ENCODE results near the gene HORMAD2. TPM values are rescaled to one million over a fixed set of nuclear protein-coding genes. Genes with fewer than 3 reads are reported as not detected.

Gene HORMAD2
- total and polyA plus RNA-seq, 3 experiments from 2014 or later = not detected

DNA sequence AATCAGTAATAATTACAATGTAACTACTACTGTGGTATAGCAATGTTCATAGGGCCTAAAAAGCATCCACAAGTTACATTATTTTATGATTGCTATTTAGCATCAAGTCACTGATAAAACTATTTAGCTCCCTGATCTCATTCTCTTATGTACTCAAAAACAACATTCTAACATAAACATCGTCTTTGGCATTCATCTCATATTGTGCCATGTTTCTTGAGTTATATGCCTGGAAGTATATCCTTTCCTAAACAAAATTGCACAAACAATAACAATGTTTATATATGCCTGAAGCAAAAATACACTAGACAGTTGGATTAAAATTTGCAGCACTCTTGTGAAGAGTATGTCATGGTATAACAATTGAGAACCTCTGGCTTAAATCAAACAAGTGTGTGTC is 34.1 kb downstream of the HORMAD2 start:
- H3K4me3 Mint-ChIP-seq = no peak overlapping the region
- H3K4me1 ChIP-seq (ENCODE audit: insufficient read depth, low read length) = no peaks in the 10 kb centered on the region
- POLR2A ChIA-PET = no interaction called here

DNA sequence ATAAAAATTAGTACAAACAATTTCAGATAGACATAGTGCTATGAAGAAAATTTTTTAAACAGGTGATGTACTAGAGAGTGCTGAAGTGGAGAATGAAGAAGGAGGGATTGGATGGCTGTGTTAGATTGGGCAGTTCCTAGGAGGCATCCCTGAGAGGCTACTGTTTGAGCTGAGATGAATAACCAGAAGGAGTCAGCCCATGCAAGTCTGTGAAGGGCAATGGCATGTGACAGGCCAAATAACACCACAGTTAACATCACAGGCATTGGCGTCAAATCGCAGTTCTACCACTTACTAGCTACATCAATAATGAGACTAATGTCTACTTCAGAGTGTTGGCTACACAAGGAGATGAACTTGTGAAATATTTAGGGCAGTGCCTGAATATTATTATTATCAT is 35.4 kb downstream of the HORMAD2 start:
- no peak overlapping the region for H3K27ac ChIP-seq (ENCODE audit: low read depth, low read length)
- H3K4me1 ChIP-seq (ENCODE audit: insufficient read depth, low read length) = no peaks in the 10 kb centered on the region
- no peak for DNase-seq
- Mint-ChIP-seq H3K36me3 (no peaks in the 10 kb centered on the region), H3K4me3 (no peak overlapping the region), H3K9me3 (no peaks in the 10 kb centered on the region), H3K27ac (no peak overlapping the region), H3K27me3 (no peaks in the 10 kb centered on the region), H3K4me1 (no peaks in the 10 kb centered on the region)
- no peaks in the 10 kb centered on the region for H3K36me3 ChIP-seq (ENCODE audit: insufficient read depth, low read length)
- CTCF ChIA-PET = interaction anchor here (1.0 to 1.5 kb wide), 2 partner anchors 147 to 272 kb away, joined by 3 read pairs; partner anchors contain the start of gene RNF215
- no peaks in the 10 kb centered on the region for H3K9me3 ChIP-seq (ENCODE audit: low read length)
- no peak overlapping the region for H3K4me3 ChIP-seq (ENCODE audit: low read length)
- POLR2A ChIA-PET = no interaction called here
- H3K27me3 ChIP-seq (ENCODE audit: insufficient read depth, low read length, poor library complexity, severe bottlenecking) = no peaks in the 10 kb centered on the region

More for the DNA sequence above, 34.1 kb downstream of the HORMAD2 start:
- Mint-ChIP-seq H3K9me3 (no peaks in the 10 kb centered on the region), H3K27me3 (no peaks in the 10 kb centered on the region), H3K36me3 (no peaks in the 10 kb centered on the region), H3K4me1 (no peaks in the 10 kb centered on the region), H3K27ac (no peak overlapping the region)
- Histone ChIP-seq H3K27me3 (ENCODE audit: insufficient read depth, low read length, poor library complexity, severe bottlenecking) (no peaks in the 10 kb centered on the region), H3K9me3 (ENCODE audit: low read length) (no peaks in the 10 kb centered on the region), H3K4me3 (ENCODE audit: low read length) (no peak overlapping the region), H3K27ac (ENCODE audit: low read depth, low read length) (no peak overlapping the region), H3K36me3 (ENCODE audit: insufficient read depth, low read length) (no peaks in the 10 kb centered on the region)
- CTCF ChIA-PET = interaction anchor here (4.7 kb wide), 1 partner anchor 173 kb away, joined by 25 read pairs; no protein-coding TSS in a partner anchor
- no peak for DNase-seq

DNA sequence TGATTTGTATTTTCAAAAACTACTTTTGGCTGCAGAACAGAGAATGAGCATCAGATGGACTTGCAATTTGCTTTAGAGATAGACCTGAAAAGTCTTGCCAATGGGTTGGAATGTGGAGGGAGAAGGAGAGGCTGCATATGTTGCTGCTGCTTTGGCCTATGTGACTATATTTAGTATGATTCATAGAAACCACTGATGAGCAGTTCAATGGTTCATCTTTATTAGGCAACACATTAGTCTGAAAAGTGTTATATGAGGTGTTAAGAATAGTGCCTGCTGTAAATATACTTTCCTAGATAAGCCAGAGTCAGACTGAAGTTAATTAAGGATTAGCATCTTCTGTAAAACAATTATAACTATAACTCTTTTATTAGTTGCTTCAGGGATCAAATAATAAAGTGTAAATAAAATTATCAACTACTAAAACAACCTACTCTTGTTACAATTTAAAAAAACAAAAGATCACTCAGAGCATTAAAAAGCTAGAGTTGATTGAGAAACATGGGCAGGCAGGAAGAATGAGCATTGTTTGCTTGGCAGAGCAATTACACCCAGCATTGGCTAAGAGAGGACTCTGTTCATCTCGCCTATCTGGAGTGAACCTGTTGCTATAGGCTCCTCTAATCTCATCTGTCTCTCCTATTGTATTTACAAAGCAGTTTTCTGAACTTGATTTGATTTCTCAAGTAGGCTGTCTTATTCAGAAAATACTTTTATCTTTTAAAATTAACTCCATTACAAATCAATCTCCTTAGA is 36.3 kb downstream of the HORMAD2 start:
- Histone ChIP-seq H3K36me3 (ENCODE audit: insufficient read depth, low read length) (no peaks in the 10 kb centered on the region), H3K4me3 (ENCODE audit: low read length) (no peak overlapping the region), H3K4me1 (ENCODE audit: insufficient read depth, low read length) (no peaks in the 10 kb centered on the region), H3K27ac (ENCODE audit: low read depth, low read length) (no peak overlapping the region), H3K27me3 (ENCODE audit: insufficient read depth, low read length, poor library complexity, severe bottlenecking) (no peaks in the 10 kb centered on the region), H3K9me3 (ENCODE audit: low read length) (no peaks in the 10 kb centered on the region)
- Mint-ChIP-seq H3K4me1 (peaks cover 0 to 1% (median under 1%) of the 10 kb centered on the region in 3 donors), H3K4me3 (no peak overlapping the region), H3K27me3 (no peaks in the 10 kb centered on the region), H3K36me3 (no peaks in the 10 kb centered on the region), H3K9me3 (no peaks in the 10 kb centered on the region), H3K27ac (peak overlapping the region in 1 of 8 donors; percentile 6)
- ChIA-PET POLR2A (no interaction called here), CTCF (interaction anchor here (1.0 to 1.5 kb wide), 2 partner anchors 147 to 271 kb away, joined by 3 read pairs; partner anchors contain the start of gene RNF215)
- DNase-seq = no peak

DNA sequence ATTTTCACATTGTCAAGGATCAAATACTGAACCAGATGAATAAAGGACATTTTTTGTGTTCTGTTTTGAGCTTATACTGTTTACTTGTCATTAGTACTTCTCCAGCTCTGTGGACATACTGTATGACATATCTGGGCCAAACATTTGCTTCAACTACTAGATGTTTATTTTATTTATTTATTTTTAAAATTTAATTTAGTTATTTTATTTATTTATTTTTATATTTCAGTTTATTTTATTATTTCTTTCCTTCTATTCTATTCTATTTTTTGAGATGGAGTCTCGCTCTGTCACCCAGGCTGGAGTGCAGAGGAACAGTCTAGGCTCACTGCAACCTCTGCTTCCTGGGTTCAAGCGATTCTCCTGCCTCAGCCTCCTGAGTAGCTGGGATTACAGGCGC is 37.0 kb downstream of the HORMAD2 start:
- Mint-ChIP-seq H3K9me3 (no peaks in the 10 kb centered on the region), H3K27ac (no peak overlapping the region), H3K4me1 (peaks cover 4 to 7% (median 6%) of the 10 kb centered on the region in 3 donors), H3K4me3 (no peak overlapping the region), H3K27me3 (no peaks in the 10 kb centered on the region), H3K36me3 (no peaks in the 10 kb centered on the region)
- no peak for DNase-seq
- no peaks in the 10 kb centered on the region for H3K36me3 ChIP-seq (ENCODE audit: insufficient read depth, low read length)
- CTCF ChIA-PET = no interaction called here
- no peak overlapping the region for H3K27ac ChIP-seq (ENCODE audit: low read depth, low read length)
- no peaks in the 10 kb centered on the region for H3K4me1 ChIP-seq (ENCODE audit: insufficient read depth, low read length)
- no peak overlapping the region for H3K4me3 ChIP-seq (ENCODE audit: low read length)
- no peaks in the 10 kb centered on the region for H3K27me3 ChIP-seq (ENCODE audit: insufficient read depth, low read length, poor library complexity, severe bottlenecking)
- H3K9me3 ChIP-seq (ENCODE audit: low read length) = no peaks in the 10 kb centered on the region
- POLR2A ChIA-PET = no interaction called here

DNA sequence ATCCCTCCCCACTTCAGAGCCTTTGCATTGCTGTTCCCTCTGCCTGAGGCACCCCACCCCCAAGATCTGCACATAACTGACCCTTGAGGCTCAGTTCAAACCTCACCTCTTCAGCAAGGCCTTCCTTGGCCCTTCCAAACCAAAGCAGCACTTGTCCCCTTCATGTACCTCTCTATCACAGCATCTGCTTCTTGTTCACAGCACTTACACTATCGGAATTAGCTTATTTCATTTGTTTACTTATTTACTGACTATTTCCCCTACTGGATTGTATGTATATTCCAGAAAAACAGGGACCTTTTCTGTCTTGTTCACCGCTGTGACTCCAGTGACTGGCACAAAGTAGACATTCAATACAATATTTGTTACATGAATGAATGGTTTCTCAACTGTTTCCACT is 38.0 kb downstream of the HORMAD2 start:
- H3K4me1 ChIP-seq (ENCODE audit: insufficient read depth, low read length) = no peaks in the 10 kb centered on the region
- POLR2A ChIA-PET = no interaction called here
- CTCF ChIA-PET = no interaction called here
- Mint-ChIP-seq H3K36me3 (no peaks in the 10 kb centered on the region), H3K9me3 (no peaks in the 10 kb centered on the region), H3K27ac (peak overlapping the region in 1 of 8 donors; percentile 78), H3K27me3 (no peaks in the 10 kb centered on the region), H3K4me1 (peaks cover 4 to 10% (median 7%) of the 10 kb centered on the region in 3 donors), H3K4me3 (no peak overlapping the region)
- H3K27me3 ChIP-seq (ENCODE audit: insufficient read depth, low read length, poor library complexity, severe bottlenecking) = no peaks in the 10 kb centered on the region
- no peaks in the 10 kb centered on the region for H3K9me3 ChIP-seq (ENCODE audit: low read length)
- DNase-seq = no peak
- H3K36me3 ChIP-seq (ENCODE audit: insufficient read depth, low read length) = no peaks in the 10 kb centered on the region
- no peak overlapping the region for H3K4me3 ChIP-seq (ENCODE audit: low read length)
- no peak overlapping the region for H3K27ac ChIP-seq (ENCODE audit: low read depth, low read length)

DNA sequence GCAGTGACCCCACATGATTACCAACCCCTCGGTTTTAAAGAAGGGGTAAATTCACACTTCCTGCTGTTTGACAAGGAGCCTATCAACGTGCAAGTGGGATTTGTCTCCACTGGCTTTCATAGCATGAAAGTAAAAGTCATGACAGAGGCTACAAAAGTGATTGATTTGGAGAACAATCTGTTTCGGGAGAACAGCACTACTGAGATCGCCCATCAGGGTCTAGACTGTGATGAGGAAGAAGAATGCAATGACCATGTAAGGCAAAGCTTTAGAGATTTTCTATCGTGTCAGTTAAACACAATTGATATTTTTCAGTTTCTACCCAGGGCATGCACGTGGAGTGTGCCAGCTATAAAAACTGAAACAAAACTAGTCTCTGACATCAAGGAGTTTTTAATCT is 41.7 kb downstream of the HORMAD2 start:
- CTCF ChIA-PET = no interaction called here
- POLR2A ChIA-PET = no interaction called here
- H3K4me3 Mint-ChIP-seq = peak overlapping the region in 2 of 7 donors; percentile 24 to 34

DNA sequence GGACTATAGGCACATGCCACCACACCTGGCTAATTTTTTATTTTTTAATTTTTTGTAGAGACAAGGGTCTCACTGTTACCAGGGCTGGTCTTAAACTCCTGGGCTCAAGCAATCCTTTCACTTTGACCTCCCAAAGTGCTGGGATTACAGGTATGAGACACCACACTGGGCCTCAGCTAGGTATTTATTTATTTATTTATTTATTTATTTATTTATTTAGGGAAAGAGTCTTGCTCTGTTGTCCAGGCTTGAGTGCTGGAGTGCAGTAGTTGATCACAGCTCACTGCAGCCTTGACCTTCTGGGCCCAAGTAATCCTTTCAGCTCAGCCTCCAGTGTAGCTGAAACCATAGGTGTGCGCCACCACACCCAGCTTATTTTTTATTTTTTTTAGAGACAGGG is 43.2 kb downstream of the HORMAD2 start:
- H3K36me3 Mint-ChIP-seq = no peaks in the 10 kb centered on the region
- Histone ChIP-seq H3K4me1 (ENCODE audit: insufficient read depth, low read length) (no peaks in the 10 kb centered on the region), H3K4me3 (ENCODE audit: low read length) (no peak overlapping the region), H3K9me3 (ENCODE audit: low read length) (no peaks in the 10 kb centered on the region), H3K36me3 (ENCODE audit: insufficient read depth, low read length) (no peaks in the 10 kb centered on the region), H3K27ac (ENCODE audit: low read depth, low read length) (no peak overlapping the region), H3K27me3 (ENCODE audit: insufficient read depth, low read length, poor library complexity, severe bottlenecking) (no peaks in the 10 kb centered on the region)
- peaks cover 4 to 10% (median 7%) of the 10 kb centered on the region in 3 donors for H3K4me1 Mint-ChIP-seq
- no peak overlapping the region for H3K4me3 Mint-ChIP-seq
- H3K9me3 Mint-ChIP-seq = no peaks in the 10 kb centered on the region
- H3K27ac Mint-ChIP-seq = peak overlapping the region in 1 of 8 donors; percentile 16
- POLR2A ChIA-PET = no interaction called here
- CTCF ChIA-PET = no interaction called here
- H3K27me3 Mint-ChIP-seq = peaks cover 4 to 6% of the 10 kb centered on the region in 2 donors
- no peak for DNase-seq

More for the DNA sequence above, 41.7 kb downstream of the HORMAD2 start:
- H3K4me1 Mint-ChIP-seq = peaks cover 4 to 10% (median 7%) of the 10 kb centered on the region in 3 donors
- no peak overlapping the region for H3K27ac Mint-ChIP-seq
- H3K4me1 ChIP-seq (ENCODE audit: insufficient read depth, low read length) = no peaks in the 10 kb centered on the region
- no peaks in the 10 kb centered on the region for H3K36me3 Mint-ChIP-seq
- no peaks in the 10 kb centered on the region for H3K9me3 ChIP-seq (ENCODE audit: low read length)
- no peaks in the 10 kb centered on the region for H3K27me3 ChIP-seq (ENCODE audit: insufficient read depth, low read length, poor library complexity, severe bottlenecking)
- no peak overlapping the region for H3K27ac ChIP-seq (ENCODE audit: low read depth, low read length)
- no peak for DNase-seq
- H3K27me3 Mint-ChIP-seq = peaks cover 0 to 2% of the 10 kb centered on the region in 2 donors
- no peaks in the 10 kb centered on the region for H3K36me3 ChIP-seq (ENCODE audit: insufficient read depth, low read length)
- no peaks in the 10 kb centered on the region for H3K9me3 Mint-ChIP-seq
- H3K4me3 ChIP-seq (ENCODE audit: low read length) = no peak overlapping the region

DNA sequence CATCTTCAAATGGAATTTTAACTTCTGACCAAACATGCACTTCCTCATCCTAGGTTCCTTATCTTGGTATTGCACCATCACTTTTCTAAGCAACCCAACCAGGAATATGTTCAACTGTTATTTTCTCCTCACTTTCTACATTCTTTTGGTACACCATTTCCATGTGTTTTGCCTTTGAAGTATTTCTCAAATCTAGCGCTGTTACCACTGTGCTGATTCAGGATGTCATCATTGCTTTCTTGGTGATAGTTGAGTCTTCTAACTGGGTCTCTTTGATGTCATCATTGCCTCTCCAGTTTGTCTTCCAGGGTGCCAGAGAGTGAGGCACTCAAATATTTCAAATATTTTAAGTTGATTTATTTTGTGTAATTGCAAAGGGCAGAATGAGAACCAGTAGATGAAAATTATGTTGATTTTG is 47.5 kb downstream of the HORMAD2 start:
- H3K27ac ChIP-seq (ENCODE audit: low read depth, low read length) = no peak overlapping the region
- POLR2A ChIA-PET = no interaction called here

More for the DNA sequence above, 47.5 kb downstream of the HORMAD2 start:
- Mint-ChIP-seq H3K4me3 (no peak overlapping the region), H3K27me3 (peaks cover 8 to 16% of the 10 kb centered on the region in 2 donors), H3K36me3 (no peaks in the 10 kb centered on the region), H3K27ac (peak overlapping the region in 1 of 8 donors; percentile 19), H3K4me1 (no peaks in the 10 kb centered on the region), H3K9me3 (no peaks in the 10 kb centered on the region)
- H3K4me1 ChIP-seq (ENCODE audit: insufficient read depth, low read length) = no peaks in the 10 kb centered on the region
- DNase-seq = no peak
- no peaks in the 10 kb centered on the region for H3K27me3 ChIP-seq (ENCODE audit: insufficient read depth, low read length, poor library complexity, severe bottlenecking)
- no peak overlapping the region for H3K4me3 ChIP-seq (ENCODE audit: low read length)
- no peaks in the 10 kb centered on the region for H3K36me3 ChIP-seq (ENCODE audit: insufficient read depth, low read length)
- H3K9me3 ChIP-seq (ENCODE audit: low read length) = no peaks in the 10 kb centered on the region
- CTCF ChIA-PET = no interaction called here

Data from CD8-positive, alpha-beta memory T cell (primary cell).